Measurements from ENCODE around the gene NLRC5.

GRCh38 chr16:57102888-57103851 lies 113.8 kb downstream of the NLRC5 start:
- TF ChIP-seq POLR2AphosphoS5 (IDR thresholded peaks at IDR 0.05; ENCODE audit: low read depth, low read length) (no peak), TAF1 (IDR thresholded peaks at IDR 0.05; ENCODE audit: borderline replicate concordance, insufficient read depth, low read length) (no peak), SIN3A (IDR thresholded peaks at IDR 0.05; ENCODE audit: borderline replicate concordance, insufficient read depth, low read length) (no peak)
